ENCODE measurements around the gene CHRNA1.

CHRNA1 gene

DNA sequence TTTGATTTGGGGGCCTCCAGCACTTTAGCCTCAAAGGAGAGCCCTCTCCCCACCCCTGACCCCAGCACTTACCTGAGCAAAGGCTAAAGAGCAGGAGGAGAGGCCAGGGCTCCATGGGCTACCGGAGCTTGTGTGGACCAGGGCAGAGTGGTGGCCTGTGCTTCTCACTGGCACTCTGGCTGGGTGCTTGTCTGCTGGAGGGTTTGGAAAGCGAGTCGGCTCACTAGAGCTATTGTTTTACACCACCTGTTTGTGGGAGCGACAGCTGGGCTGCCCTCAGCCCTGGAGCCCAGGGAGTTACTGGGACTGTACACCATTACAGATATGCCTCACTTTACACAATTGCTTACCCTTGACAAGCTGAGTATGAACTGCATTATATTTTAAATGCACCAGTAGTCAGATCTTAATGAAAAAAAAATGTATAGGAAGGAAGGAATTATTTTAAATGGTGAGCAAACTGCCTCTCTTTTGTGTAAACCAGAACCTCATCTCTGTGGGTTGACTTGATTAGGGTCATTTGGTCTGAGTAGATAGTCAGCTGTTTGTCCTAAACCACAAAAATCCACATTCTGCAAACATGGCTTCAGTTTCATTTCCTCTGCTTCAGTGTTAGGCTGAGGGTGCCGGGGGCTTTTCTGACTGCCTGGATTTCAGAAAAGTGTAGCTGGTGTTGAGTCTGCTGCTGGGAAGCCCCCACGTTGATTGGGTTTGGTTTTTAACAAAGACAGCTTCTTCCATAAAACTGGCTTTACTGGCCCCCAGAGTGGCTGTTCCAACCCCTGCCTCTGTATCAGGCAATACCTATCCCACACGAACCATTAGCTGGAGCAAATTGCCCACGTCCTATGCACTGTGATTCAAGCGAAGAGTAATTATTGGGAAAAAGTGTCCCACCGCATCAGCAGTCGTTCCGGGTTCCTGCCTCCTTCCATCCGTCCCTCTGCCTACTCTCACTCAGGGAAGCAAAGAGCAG is at the start of gene CHRNA1:
TSS of gene CHRNA1 (minus strand) at position 193 of the 976 bp plus-strand sequence. CDS start at position 115, 78 bp downstream.
- no peak for DNase-seq (ENCODE audit: low spot score)

DNA sequence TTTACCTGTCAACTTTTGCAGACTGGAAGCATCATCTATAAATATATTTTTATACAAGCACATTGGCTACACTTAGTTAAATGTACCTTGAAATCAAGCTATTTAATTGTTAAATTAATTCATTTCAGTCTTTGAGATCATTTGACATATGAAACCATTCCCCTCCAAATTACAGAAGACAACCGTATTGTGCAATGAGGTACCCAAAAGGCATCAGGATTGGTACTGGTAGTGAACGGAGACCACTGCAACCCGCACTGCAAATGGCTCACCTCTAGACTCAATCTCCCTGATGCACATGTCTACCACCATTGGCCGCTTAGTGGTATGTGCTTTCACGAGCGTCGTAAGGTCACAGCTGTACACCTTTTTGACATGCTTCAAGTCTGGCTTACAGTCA is 47.8 kb upstream of the CHRNA1 start:
- DNase-seq (ENCODE audit: low spot score): no peak

DNA sequence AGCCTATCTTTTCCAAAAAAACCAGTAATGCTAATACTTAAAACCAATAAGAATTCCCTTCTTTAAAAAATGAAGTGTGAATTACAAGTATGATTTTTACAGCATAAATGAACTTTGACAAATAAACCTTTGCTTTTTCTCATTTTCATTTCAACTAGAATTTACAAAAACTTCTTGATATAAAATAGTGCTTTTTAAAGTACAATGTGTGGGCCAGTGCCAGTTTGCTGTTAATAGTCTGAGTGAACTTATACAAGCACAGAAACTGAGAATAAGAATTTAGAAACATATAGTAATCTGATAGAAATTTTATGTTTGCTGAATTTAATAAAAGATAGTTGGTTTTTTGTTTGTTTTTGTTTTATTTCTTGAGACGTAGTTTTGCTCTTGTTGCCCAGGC is 43.7 kb upstream of the CHRNA1 start:
- DNase-seq (ENCODE audit: low spot score): no peak

DNA sequence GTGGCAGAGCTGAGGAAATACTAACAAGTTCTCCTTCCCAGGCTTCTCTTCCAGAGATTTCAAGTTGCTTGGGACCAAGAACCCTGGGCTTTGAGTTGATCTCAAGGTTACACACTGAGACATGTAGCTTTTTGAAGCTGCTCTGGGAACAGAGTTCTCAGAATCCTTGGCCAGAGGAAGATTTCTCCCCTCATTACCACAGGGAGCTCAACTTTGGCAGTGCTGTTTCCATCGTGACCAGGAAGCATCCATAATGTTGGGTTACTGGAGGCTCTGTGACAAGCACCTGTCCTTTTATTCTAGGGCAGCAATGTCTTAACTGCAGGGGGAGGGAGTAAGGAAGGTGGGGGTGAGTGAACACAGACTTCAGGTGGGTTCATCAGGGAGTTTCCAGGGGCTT is 41.5 kb upstream of the CHRNA1 start:
- no peak for DNase-seq (ENCODE audit: low spot score)

DNA sequence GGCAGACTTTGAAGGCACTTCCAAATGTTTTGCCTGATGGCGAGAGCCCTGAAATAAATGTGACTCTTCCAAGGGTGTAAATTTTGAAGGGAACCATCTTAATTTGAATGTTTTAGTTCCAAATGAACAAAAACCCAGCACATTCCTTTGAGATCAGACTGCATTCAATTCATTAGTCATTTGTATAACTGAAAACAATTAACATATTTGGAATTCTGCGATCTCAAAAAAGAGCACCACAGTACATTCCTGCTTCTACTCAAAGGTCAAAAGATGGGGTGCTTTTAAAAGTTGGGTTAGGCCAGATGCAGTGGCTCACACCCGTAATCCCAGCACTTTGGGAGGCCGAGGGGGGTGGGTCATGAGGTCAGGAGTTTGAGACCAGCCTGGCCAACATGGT is 38.2 kb upstream of the CHRNA1 start:
- no peak for DNase-seq (ENCODE audit: low spot score)

DNA sequence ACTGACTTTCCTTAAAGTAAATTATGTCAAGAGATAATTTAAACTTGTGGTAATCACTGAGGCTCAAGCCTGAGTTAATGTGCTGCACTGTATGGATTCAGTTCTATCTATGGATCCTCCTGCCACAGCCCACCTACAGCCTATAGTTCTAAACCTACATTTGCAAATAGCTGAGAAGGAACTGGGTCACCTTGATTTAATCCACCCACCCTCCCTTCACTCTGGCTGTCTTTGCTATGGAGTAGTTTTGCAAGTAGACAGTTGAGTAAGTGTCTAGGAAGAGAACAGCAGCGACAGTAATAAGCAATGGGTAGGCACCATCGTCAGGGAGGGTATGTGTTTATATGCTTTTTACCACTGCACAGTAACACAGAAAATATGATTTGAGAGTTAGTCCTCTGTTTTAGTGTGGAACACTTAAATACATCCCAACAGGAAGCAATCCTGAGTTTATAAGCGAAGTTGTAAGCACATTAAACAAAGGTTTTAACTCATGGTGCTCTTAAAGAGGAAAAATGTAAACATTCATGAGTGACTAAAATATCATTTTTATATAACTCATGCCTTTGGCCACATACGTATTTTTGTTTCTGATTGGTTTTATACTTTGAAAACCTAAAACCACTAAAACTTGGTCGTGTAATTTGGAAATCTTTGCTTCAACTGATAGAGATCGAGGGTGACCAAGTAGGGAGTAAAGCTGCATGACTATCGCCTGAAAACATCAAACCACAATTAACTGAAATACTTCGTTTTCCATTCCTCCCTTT is 36.3 kb upstream of the CHRNA1 start:
- no peak for DNase-seq (ENCODE audit: low spot score)

DNA sequence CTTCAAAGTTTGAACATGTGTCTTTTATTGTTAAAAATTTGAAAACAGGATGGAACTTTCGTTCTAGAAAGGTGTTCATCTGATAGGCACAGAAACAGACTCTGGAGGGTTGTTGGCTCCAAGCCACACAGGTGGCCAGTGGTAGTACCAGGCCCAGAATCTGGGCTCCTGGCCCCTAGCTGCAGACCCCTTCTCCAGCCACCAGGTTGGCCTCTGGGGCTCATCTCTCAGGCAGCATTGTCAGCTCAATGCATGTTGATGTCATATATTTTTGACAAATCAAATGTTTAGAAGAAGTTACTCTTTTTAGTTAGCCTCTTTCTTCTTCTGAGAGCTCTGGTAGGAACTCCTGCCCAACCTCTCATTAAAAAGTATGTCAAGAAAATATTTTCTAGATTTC is 34.5 kb upstream of the CHRNA1 start:
- DNase-seq (ENCODE audit: low spot score): no peak

DNA sequence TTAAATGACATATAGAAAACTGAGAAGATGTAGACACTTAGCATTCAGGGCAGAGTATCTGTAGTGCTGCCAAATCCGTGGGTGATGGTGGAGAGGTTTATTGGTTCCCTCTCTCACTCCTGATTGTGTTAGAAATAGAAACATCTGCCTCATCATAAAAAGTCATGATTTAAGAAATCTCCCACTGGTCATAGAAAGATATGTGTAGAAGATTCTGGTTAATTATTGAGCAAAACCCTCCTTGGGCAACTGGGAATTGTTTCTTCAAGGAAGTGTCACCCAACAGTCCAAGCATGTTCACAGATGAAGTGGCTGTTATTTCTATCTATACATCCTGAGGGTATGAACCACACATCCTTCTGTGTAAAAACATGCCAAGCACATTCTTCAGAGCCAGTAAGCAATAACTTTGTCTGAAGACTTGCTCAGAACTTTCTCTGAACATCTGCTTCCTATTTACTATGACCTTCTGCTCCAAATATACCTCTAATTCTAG is 33.6 kb upstream of the CHRNA1 start:
- no peak for DNase-seq (ENCODE audit: low spot score)

DNA sequence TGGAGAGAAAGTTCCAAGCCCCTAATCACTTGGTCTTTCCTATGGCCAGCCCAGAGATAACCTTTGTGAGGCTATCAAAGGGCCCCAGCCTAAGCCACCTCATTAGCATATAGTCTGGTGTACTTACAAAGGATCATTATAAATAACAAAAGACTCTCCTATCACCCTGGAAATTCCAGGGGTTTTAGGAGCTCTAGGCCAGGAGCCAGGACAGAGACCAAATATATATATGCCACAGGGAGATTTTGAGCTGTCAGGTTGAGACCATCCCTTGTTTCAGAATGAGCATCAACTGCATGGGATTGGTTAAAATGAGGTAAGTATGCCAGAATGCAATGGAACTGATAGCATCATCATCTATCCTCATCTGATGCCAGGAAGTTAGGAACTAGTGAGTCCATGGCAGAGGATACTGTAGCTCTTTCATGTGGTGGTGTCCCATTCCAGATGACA is 32.1 kb upstream of the CHRNA1 start:
- DNase-seq (ENCODE audit: low spot score): no peak

DNA sequence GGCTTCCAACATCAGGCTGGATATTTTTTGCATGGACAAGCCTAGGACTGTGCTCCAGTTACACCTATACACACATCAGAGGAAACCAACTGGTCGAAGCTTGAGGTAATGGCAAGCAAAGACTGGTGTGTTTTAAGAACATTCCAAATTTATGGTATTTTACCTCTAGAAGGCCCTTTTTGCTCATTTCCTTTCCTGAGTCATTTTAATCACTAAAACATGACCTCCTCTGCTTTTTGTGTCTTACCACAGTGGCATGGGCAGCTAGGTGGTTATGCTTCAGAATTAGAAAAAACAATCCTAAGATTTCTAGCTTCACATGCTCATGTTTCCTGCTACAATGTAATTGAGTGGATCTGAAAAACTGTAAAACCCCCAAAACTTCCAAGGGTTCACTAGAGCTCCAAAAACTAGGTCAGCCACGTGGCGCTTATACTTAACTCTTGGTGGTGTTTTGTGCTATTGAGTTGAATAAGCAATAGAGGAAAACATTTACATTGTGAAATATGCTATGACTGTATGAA is 30.6 kb upstream of the CHRNA1 start:
- DNase-seq (ENCODE audit: low spot score): no peak

DNA sequence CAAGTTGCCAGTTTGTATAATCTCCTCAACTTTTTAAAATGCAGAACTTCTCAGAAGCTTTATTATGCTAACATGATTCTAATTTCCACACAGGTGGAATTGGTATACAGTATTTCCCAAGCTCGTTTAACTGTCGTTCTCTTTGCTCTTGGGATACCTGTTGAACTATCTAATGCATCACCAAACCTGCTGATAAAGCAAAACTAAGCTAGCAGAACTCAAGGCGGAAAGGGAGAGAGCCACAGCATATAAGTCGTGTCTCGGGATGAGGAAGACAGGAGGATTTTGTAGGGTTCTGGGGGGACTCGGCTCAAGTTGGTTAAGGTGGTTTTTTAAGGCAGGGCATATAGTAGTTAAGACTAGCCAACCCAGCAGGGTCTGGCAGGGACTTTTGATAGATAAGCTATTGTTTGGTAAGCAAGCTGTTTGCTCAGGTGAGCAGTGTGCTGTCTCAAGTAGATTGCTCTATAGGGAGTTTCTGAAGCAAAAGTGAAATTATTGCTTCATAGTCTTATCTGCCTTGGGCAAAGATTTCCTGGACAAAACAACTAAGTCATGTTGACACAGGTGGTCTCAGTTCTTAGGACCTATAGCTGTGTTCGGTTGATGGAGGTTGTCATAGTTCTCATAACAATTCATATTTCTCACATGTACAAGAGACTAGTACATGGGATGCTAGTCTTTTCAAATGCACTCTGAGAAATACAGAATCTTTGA is 28.2 kb upstream of the CHRNA1 start:
- no peak for DNase-seq (ENCODE audit: low spot score)

DNA sequence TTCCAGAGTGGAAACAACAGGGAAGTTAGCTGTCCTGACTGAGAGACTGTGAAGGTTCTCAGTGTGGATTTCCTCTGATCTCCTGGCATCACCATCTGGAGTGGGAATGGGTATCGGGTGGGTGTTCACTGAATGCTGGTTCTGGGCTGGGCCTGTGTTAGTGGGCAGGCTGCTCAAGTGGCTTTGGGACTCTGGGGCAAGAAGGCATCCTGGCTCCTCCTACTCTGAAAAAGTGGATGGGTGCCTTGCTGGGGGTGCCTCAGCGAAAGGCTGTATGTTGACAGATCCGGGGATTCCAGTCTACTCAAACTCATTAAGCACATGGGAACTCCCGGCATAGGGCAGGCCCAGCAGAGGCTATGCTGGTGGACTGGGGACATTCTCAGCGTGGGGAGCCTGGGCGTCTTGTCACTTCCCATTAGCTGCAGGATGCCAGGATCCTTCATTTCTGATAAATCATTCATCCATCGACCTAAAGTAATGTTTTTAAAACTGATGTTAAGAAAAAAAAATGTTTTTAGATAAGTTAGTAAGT is 27.5 kb upstream of the CHRNA1 start:
- no peak for DNase-seq (ENCODE audit: low spot score)

DNA sequence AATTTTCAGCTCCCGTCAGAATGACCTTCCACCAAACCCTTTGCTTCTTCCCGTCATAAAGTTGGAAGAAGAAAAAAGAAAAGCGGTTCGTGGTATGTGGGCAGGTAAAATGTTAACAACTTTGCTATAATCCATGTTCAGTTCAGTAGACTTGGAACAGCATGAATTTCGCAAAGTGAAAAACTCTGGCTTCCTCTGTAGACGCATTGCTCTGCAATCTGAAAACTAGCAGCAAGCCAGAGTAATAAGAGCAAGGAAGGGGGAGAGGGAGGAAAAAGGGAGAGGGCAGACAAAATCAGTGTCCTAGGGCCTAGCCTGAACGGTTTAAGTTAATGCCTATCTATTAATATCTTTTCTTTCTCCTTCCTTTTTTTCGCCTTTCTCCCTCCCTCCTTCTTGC is 26.7 kb upstream of the CHRNA1 start:
- no peak for DNase-seq (ENCODE audit: low spot score)

DNA sequence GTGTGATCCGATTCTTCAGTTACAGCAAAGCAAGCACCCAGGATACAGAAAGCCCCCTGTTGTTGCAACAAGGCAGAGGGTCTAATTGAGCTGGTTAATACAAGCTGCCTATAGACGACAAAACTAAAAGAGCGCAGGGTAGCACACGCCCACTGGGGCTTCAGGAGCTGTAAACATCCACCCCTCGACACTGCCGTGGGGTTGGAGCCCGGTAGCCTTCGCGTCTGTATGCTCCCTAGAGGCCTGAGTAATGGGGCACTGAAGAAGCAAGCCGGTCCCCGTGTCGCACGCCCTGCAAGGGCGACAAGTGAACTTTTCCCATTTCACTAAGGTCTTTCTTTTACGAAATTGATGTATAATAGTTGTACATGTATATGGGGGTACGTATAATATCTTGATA is 24.7 kb upstream of the CHRNA1 start:
- DNase-seq (ENCODE audit: low spot score): no peak

DNA sequence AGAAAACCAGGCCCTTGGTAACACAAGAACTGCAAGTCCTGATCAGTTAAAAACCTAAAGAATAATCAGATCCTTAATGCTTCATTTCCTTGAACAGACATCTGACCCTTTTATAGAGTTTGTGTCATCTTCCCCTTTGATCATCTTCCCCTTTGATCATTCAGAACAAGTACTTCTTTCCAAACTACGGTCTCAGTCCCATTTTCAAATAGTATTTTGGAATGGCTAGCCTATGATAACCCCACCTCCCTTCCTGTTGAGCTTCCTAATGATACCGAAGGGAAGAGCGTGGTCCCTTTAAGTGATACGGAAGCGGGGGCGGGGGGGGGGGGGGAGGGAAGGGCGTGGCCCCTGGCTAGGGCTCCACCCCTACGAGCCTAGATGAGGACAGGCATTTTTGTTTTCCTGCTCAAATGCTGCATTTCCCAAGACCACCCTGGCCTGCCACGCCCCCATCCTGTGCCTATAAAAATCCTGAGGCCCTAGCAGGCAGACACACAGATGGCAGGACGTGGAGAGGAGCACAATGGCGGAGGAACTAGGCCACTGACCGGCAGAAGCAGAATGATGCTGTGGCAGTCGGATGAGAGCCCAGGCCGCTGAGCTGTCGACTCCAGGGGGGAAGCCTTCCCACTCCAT is 24.1 kb upstream of the CHRNA1 start:
- DNase-seq (ENCODE audit: low spot score): no peak

DNA sequence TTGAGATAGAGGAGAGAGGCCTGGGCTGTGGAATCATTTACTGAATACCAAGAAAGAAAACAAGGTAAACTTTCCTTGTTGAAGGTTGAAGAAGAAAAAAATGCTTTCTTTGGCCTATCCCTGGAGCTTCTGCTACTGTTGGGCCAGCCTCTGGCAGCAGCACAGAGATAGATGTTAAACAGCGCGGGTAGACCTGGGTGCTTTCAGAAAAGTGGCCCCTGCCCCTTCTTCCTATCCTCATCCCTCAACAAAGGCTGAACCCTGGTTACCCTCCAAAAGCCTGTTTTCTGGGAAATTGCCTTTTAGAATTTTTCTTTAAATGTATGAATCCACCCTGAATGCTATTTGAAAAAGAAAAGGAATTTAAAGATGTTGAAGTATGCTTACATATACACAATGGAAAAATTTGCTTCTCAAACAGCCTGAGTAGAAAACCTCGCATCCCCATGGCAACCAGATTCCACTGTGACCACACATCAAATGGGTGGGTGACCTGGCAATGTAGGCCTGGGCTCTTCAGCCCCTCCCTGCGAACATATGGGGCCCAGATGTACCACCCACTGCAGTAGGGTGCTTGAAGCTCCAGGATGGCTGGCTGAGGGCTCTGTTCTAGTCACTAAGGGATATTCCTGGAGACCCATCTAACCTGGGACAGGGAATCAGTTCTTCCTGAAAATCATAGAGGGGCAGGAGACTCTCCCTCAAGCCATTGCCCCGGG is 23.4 kb upstream of the CHRNA1 start:
- DNase-seq (ENCODE audit: low spot score): no peak

DNA sequence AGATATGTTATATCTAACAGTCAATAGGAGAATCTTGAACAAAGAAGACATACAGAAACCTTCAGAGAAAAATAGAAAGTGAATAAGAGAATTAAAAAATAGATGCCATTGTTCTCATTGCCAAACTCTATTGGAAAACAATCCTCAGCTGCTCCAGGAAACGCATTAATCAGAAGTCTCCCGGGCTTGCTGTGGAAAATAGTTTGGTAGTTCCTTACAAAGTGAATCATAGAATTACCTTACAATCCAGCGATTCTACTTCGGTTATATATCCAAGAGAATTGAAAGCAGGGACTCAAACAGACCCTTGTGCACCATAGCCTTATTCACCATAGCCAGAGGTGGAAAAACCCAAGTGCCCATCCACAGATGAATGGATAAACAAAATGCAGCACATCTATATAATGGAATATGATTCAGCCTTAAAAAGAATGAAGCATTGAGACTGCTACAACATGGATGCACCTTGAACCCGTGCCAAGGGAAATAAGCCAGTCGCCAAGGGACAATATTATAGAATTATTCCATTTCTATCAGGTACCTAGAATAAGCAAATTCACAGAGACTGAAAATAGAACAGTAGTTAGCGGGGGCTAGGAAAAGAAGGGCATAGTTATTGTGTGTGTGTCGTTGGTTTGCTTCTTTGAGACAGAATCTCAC is 21.9 kb upstream of the CHRNA1 start:
- no peak for DNase-seq (ENCODE audit: low spot score)

DNA sequence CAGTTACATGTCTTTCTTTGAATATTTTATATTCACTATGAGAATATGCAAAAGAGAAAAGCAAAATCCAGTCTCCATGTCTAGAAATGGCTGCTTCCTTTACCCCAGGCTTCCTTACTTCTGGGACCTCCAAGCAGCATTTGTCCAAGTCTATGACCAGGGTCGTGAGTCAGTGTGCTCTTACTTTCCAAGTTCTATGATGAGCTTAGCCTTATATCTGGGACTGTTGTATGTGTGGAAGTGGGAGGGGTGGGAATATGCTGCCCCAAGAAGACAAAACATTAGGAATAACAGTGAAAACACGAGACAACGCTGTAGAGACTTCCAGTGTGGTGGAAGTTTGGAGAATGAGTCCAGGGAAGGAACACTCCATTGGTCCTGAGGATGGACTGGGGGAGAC is 21.2 kb upstream of the CHRNA1 start:
- no peak for DNase-seq (ENCODE audit: low spot score)

DNA sequence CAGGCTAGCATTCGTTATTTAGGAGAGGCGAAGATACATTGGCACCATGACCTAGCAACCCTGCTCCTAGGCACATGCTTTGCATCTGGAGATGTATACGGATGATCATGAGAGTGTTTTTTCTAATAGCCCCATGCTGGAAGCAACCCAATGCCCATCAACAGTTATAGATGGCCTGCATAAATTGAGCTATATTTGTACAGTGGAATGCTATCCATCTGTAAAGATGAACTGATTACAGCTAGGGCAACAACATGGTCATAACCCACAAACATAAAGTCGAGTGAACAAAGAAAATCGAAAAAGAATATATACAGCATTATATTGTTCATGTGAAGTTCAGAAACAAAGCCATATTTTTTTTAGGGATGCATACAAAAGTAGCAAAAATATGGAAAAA is 20.6 kb upstream of the CHRNA1 start:
- DNase-seq (ENCODE audit: low spot score): no peak

DNA sequence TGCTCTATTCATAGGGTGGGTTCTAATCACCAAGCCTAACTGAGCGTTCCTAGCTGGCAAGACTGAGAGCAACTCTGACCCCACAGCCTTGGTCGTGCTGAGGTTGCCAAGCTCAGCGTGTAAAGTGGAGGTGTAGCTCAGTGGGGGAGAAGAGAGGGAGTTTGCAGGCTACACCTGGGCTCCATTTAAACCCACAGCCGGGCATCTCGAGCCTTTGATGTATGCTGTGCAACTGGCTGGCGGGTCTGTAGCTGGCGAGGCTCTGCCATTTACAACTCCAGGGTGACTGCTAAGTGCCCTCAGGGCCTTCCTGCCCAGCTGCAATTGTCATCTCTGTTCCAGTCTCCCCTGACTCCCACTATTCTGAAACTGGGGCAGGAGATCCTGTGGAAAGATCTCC is 20.0 kb upstream of the CHRNA1 start:
- no peak for DNase-seq (ENCODE audit: low spot score)

All from CD4-positive, alpha-beta T cell treated with Interleukin-15 for 4 hours (primary cell).